ENCODE results near the gene VSIG8.

DNA sequence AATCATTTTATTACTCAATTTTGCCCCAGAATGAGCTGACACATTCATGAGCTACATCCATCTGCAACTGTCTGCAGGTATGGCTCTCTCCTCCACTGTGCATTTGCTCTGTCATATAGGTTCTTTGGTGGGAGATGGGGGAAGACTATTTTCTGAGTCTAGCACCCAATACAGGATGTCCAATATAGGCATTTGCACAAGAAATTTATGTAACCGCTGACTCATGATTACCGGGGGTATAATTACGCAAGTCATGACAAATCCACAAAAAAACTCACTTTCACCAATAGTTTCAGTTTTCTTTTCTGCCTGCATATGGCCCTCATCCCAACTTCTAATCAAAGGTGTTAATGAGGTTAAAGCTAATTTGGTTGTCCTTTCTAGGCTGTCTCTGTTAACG is 17.5 kb upstream of the VSIG8 start:
- no peak for TF ChIP-seq CTCF (IDR thresholded peaks at IDR 0.05)
- no peak for TF ChIP-seq POLR2A (IDR thresholded peaks at IDR 0.05)
